ENCODE results near the gene MCF2L.
A peak's percentile ranks its signal among the peaks of the same experiment; 100 is the strongest.

- TF ChIP-seq, protein P1, sequence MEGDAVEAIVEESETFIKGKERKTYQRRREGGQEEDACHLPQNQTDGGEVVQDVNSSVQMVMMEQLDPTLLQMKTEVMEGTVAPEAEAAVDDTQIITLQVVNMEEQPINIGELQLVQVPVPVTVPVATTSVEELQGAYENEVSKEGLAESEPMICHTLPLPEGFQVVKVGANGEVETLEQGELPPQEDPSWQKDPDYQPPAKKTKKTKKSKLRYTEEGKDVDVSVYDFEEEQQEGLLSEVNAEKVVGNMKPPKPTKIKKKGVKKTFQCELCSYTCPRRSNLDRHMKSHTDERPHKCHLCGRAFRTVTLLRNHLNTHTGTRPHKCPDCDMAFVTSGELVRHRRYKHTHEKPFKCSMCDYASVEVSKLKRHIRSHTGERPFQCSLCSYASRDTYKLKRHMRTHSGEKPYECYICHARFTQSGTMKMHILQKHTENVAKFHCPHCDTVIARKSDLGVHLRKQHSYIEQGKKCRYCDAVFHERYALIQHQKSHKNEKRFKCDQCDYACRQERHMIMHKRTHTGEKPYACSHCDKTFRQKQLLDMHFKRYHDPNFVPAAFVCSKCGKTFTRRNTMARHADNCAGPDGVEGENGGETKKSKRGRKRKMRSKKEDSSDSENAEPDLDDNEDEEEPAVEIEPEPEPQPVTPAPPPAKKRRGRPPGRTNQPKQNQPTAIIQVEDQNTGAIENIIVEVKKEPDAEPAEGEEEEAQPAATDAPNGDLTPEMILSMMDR (conservative IDR thresholded peaks at IDR 0.05; ENCODE audit: low read depth, low read length) = peak; percentile 61
- no peak for TF ChIP-seq EZH2 (IDR thresholded peaks at IDR 0.05; ENCODE audit: borderline replicate concordance, low read depth, low read length, poor library complexity, severe bottlenecking)
Observed at GRCh38 chr13:113002206-113002912, 33.3 kb downstream of the MCF2L start.
